GM19455 (cell line): ENCODE measurements around the gene BCL6B.
A peak's percentile ranks its signal among the peaks of the same experiment; 100 is the strongest.

Experiments used
- ATAC-seq: cut with Tn5 transposase; IDR thresholded peaks from one replicate; pipeline ENCODE4 v1.9.1; 2021; ENCODE audit not compliant: unreplicated experiment

BCL6B gene

DNA sequence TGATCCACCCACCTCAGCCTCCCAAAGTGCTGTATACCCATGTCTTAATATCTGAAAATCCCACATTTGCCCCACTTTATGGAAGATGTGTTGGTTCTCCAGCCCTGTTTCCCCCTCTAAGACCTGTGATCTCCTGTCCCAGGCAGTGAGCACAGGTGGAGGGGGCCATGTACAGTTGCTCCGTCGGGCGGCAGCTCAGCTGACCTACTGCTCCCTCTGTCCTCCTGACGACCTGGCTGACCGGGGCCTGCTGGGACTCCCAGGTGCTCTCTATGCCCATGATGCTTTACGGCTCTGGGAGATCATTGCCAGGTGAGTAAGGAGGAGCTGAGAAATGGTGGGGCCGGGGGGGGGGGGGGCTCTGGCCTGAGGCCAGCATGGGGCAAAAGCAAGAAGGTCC, 17.1 kb upstream of the BCL6B start:
- ATAC-seq, result no peak

DNA sequence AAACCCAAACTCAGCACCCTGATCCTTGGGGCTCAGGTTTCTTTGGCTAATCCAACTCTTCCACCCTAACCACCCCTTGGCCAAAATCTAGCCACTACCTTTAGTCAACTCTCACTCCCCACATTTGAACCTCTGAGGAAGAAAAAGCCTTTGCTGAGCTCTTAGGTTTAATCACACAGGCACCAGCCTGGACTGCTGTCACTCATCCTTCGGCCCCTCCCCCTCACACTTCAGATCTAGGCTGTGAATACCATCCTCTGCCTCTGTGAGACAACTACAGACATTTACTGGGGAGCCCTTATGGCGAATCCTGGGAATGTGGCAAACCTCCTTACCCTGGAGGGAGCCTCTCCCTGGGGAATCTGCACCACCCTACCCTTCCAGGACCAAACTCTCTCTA, 15.7 kb upstream of the BCL6B start:
- no peak for ATAC-seq

DNA sequence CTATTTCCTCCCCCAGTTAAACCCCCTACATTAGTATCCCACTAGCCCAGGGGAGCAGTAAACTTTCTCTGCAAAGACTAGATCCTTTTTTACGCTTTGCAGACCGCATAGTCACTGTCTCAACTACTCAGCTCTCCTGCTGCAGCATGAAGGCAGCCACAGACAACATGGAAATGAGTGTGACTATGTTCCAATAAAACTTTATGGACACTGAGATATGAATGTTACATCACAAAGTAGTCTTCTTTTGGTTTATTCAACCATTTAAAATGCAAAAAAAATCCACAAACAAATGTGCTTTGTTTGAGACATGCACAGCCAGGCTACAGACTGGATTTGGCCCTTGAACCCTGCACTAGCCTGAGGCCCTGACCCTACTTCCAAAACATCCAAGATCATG, 12.3 kb upstream of the BCL6B start:
- ATAC-seq, result no peak

DNA sequence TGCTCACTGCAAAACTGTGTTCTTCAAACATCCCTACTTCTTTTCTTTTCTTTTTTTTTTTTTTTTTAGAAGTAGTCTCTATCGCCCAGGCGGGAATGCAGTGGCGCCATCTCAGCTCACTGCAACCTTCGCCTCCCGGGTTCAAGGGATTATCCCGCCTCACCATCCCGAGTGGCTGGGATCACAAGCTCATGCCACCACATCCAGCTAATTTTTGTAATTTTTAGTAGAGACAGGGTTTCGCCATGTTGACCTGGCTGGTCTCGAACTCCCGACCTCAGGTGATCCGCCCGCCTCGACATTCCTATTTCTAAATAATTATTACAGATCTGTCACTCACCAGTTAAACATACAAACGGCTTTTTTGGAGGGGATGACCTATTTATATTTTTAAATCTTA, 11.4 kb upstream of the BCL6B start:
- no peak for ATAC-seq

DNA sequence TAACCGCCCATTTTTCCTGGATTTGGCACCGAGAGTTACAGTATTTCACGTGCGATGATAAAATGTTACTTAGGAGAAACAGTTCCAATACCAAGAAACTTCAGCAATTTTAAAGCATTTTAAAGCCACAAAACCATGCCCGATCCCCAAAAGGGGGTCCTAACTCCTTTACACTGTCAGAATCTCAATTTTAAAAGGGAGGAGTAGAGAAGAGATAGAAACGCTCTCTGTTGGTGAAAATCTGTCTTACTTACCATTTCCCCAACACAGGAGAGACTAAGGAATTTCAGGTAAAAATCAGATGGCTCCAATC, 11.0 kb upstream of the BCL6B start:
- ATAC-seq, result no peak

DNA sequence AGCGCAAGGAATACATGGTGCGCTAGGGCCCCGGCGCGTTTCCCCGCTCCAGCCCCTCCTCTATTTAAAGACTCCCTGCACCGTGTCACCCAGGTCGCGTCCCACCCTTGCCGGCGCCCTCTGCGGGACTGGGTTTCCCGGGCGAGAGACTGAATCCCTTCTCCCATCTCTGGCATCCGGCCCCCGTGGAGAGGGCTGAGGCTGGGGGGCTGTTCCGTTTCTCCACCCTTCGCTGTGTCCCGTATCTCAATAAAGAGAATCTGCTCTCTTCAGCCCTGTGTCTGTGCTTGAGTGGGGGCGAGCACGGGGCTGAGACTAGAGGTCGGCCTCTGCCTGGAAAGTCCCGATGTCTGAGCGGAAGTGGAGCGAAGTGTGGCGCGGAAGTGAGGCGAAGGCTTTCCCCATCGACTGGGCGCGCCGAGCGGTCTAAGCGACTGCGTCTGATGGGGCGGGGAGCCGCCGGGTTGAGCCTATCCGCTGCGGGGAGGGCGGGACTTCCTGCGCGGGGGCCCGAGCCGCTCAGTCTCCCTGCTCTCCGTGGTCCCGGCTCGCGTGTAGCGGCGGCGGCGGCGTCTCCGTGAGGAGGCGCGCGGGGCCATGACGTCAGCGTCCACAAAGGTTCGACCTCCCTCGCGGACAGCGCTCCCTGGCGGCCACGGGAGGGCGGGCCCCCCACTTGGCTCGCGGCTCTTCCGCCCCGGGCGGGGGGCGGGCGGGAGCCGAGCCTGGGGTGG, 8.4 kb upstream of the BCL6B start:
- ATAC-seq, result peak; percentile 80

DNA sequence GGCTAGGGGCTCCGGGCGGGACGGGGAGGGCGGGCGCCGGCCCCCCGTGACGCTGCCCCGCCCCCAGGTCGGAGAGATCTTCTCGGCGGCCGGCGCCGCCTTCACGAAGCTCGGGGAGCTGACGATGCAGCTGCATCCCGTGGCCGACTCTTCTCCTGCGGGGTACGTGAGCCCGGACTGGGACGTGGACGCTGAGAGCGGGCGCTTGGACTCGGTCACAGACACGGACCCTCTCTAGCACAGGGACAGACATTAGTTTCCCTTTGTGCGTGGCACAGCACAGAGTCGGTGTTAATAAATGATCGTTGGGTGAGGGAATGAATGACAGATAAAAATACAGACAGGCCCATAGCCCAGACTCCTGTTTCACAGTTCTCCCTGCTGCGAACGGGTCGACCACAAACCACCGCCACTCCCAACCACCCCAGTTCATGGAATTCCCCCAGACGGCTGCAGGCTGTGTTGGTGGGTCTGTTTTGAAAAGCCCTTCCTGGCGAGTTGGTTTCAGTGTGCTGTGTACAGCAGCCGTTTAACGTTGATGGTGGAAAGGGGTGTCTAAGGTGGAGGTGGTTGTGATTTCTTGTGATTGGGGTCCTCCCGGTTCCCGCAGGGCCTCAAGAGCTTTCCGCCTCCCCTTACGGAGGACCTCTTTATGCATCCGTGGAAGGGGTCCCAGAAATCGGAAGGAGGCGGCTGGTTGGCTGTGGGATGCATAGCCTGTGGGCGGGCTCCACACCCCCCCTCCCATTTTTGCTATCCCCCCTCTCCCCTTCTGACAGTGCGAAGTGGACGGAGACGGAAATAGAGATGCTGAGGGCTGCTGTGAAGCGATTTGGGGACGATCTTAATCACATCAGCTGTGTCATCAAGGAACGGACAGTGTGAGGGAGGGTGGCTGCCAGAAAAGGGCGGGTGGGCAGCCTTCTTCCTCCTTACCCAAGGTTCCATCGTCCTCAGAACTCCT, 7.6 kb upstream of the BCL6B start:
- ATAC-seq, result peak; percentile 22

DNA sequence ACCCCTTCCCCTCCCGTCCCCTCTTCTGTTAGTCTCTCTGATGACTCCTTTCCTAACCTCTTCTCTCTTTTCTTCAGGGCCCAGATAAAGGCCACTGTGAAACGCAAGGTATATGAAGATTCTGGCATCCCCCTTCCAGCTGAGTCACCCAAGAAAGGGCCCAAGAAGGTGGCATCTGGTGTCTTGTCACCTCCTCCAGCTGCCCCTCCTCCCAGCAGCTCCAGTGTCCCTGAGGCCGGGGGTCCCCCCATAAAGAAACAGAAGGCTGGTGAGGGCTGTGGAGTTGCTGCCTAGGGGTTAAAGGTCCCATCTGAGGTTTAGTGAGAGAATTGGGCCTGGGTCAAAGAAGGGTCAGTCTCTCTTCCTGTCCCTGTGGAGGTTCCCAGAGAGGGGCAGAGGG, 6.4 kb upstream of the BCL6B start:
- ATAC-seq, result no peak

DNA sequence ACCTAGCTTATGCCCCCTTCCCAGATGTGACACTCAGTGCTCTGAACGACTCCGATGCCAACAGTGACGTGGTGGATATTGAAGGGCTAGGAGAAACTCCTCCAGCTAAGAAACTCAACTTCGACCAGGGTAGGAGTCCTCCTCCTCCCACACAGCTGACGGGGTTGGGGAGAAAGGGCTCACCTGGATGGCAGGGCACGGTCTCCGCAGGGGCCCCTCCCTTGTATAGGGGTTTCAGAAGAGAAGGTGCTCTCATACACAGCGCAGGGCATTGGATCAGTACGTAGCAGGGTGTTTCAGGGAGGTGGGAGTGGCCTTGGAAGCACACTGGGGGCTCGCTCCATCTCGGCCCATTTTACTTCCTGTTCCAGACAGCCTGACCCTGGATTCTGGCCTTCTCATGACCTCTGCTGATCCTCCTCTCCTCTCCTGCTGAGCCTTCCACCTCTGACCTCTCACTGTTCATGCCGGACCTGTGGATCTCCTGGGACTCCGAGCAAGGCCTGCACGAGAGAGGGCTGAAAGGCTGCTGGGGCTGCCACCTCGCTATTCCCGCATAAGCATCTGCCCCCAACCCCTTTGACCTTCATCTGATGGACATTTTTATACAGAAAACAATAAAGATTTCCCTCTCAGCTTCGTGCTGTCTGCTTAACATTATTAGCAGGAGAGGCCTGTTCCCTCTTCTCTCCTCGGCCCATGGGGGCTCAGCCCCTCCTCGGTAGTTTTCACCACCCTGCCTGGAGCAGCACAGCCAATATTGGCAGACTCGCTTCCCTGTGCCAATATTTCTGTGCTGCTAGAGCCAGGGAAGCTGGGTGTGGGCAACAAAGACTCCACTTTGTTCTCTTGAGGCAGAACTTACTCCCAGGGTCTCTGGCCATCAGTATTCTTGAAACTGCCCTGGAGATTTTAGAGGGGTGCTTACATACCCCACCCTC, 5.7 kb upstream of the BCL6B start:
- no peak for ATAC-seq

DNA sequence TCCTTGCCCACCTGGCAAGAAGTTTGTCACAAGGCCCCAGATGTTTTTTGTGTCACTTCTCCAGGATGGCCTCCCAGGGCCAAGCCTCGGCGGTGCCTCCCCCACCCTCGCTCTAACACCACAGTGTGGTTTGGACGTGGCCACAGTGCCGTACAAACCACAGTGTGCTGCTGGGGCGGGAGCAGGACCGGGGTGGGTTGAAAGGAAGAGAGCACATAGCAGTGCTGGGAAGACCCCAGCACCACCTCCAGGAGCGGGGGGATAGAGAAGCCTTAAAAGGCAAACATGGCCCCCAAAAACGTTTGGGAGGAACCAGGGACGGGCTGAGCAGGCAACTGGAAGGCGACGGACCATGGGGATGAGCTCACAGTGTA, 5.0 kb upstream of the BCL6B start:
- ATAC-seq, result no peak

DNA sequence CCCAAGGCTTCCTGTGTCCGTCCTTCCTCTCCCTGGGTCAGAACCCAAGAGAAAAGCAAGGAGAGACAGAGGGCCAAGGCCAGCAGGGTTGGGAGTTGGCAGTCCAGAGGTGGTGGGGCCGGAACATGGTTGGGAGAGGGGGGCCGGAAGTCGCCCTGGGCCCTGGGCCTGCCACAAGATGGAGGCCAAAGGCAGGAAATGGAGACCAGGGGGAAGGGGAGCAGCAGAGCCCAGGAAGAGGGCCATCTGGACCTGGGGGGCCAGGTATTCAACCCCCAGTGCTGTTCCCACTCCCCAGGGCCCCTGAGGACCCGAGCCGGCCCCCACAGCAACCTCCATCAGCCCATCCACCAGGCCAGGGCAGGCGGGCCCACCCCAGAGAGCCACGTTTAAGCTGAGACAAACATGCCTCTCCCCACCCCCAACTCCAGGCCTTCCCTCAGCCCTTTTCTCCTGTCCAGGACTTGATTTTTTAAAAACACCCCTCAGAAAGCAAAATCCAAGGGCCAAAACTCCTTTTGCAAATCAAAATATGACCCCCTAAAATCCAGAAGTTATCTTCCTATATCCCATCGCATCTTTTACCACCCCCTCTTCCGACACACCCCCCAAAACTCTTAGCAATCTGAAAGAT, 4.4 kb upstream of the BCL6B start:
- no peak for ATAC-seq

DNA sequence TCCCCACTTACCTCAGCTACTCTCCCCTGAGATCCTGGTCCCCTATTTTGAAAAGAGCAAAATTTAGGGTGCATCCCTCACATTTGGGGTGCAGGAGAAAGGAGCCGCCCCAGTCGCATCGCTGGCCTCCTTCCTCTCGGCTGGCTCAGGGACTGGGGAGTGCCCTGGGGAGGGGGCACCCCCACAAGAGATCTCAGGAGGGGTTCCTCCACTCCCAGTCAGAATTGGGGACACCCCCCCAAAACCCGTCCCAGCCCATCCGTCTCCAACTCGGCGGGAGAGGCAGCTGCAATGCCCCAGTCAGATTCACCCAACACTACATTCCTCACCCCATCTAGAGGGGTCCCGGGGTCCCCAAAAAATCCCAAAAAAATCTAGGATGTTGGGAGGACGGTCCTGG, 3.5 kb upstream of the BCL6B start:
- ATAC-seq, result no peak

DNA sequence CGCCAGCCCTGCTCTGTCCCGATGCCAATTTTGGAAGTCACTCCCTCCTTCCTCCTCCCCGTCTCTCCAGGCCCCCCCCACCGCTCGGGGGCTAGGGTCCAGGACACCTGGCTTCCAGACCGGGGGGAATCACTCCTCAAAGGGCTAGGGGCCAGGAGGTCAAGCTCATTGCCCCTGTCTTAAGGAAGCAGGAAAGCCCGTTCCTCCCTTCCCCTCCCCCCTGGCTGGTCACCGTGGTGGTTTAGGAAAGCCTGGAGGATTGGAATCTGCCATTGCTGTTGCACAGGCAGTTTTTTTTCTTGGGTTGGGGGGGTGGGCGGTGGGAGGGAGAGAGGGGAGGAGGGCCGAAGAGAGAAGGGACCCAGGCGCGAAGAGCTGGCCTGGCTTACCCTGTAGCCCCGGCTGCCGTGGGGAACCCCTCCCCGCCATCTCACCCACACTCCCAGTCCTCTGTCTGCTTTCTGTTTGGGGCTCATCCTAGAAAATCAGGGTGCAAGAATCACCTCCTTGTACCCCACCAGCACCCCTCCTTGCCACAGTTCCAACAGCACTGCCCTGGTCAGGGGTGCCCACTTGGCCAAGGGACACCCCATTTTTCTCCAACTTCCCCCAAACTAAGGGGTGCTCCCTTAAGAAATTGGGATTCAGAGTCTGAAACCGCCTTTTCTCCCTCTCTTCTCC, 2.9 kb upstream of the BCL6B start:
- ATAC-seq, result no peak

DNA sequence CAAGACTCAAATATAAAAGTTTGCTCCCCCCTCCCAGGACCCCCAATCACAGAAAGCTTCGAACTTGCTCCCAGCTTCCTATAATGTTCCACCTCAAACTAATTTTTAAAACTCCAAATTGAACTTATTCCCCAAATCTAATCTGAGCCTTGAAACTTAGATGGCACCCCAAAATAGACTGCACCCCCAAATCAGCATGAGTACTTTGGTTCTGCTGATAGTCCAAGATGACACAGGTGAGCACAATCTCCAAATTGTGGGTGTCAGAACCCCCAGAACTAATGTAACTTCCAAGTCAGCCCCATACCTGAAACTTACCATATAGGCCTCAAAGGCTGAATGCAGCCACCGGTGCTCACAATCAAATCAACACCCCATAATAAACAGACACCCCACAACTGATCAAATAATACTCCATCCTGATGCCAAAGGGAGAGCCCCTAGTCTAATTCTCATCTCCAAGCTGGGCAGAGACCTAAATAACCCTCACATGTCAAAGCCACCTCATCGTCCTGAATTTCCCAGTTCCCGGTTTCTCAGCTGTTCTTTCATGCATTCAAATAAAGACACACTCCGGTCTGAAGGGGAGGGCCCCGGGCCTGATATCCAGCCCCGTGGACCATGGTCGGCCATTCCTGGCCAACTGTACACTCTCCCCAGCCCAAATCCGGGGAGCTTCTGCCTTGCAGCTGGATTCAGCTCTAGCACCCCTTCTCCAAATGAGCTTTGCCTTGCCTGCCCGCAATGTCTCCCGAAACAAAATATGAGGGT, 1.8 kb upstream of the BCL6B start:
- no peak for ATAC-seq

DNA sequence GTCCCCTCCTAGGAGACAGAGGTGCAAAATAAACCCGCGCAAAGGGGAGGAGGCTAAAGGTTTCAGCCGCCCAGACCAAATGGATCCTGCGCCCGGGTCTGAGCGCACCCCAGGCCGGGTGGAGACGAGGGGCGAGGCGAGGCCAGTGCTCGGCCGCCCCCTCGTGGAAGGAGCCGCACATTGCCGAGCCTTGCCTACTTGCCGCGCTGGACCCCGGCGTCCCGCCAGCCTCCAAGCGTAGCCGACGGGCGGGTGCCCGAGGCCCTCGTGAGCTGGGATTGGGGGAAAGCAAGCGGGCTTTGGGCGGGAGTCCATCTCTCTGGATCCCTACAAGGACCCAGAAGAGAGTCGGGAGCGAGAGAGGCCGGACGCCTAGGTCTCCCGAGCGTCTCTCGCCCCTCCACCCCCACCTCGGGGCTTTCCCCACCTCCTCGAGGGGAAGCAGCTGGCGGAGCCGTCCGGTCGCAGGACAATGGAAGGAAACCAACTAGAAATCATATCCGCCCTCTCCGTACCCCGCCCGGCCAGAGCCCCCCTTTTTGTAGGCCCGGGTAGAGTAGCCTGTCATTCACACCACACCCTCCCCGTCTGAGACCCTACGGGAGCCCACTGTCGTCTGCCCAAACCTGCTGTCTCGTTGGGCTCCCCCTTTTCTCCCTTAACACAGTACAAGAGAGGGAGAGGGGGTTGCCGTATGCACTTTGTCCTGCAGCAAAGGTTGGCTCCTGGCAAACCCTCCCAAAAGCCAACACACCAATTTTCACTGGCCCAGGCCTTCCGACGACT, 664 bp upstream of the BCL6B start:
- ATAC-seq, result no peak

DNA sequence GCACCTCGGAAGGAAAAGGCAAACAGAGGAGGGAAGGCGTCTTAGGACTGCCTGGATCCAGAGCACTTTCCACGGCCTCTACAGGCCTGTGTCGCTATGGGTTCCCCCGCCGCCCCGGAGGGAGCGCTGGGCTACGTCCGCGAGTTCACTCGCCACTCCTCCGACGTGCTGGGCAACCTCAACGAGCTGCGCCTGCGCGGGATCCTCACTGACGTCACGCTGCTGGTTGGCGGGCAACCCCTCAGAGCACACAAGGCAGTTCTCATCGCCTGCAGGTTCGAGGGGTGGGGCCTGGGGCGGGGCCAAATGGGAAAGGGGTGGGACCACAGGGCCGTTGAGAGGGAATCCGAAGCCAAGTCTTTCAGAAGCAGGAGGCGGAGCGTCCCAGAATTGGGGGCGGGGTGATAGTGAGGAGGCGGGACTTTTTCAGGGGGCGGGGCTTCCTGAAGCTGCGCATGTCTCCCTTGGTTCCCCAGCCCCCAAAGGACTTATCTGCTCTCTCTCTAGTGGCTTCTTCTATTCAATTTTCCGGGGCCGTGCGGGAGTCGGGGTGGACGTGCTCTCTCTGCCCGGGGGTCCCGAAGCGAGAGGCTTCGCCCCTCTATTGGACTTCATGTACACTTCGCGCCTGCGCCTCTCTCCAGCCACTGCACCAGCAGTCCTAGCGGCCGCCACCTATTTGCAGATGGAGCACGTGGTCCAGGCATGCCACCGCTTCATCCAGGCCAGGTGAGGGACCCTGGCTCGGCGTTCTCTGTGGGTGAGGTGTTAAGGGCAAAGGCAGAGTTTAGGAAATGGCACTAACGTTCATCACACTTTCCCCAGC, 939 bp downstream of the BCL6B start:
- ATAC-seq, result no peak

DNA sequence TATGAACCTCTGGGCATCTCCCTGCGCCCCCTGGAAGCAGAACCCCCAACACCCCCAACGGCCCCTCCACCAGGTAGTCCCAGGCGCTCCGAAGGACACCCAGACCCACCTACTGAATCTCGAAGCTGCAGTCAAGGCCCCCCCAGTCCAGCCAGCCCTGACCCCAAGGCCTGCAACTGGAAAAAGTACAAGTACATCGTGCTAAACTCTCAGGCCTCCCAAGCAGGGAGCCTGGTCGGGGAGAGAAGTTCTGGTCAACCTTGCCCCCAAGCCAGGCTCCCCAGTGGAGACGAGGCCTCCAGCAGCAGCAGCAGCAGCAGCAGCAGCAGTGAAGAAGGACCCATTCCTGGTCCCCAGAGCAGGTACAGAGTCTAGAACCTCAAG, 1.5 kb downstream of the BCL6B start:
- ATAC-seq, result no peak

DNA sequence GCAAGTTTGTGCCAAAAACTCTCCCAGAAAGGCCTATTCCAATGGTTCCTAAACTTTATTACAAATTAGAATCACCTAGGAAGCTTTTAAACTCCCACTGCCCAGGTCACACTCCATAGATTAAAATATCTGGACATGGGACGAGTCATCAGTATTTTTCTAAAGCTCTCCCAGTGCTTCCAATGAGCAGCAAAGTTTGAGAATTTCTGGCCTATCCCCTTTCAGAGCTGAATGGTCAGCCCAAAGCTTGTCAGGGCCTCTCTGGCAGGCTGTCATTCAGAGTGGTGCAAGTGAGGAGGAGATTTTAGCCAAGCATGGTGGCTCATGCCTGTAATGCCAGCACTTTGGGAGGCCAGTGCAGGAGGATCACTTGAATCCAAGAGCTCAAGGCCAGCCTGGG, 2.4 kb downstream of the BCL6B start:
- no peak for ATAC-seq
